HG03469 (cell line): ENCODE data around the gene SPINT1.
"Not testable (repeated sequence)": the region's sequence is repeated elsewhere in the genome, so short reads cannot be mapped to it uniquely, and the experiment has no call there.

Experiments used
- ATAC-seq: cut with Tn5 transposase; IDR thresholded peaks from one replicate; pipeline ENCODE4 v1.9.1; 2021; ENCODE audit warnings: mild to moderate bottlenecking, moderate library complexity, moderate number of reproducible peaks; ENCODE audit not compliant: unreplicated experiment

Gene SPINT1

DNA sequence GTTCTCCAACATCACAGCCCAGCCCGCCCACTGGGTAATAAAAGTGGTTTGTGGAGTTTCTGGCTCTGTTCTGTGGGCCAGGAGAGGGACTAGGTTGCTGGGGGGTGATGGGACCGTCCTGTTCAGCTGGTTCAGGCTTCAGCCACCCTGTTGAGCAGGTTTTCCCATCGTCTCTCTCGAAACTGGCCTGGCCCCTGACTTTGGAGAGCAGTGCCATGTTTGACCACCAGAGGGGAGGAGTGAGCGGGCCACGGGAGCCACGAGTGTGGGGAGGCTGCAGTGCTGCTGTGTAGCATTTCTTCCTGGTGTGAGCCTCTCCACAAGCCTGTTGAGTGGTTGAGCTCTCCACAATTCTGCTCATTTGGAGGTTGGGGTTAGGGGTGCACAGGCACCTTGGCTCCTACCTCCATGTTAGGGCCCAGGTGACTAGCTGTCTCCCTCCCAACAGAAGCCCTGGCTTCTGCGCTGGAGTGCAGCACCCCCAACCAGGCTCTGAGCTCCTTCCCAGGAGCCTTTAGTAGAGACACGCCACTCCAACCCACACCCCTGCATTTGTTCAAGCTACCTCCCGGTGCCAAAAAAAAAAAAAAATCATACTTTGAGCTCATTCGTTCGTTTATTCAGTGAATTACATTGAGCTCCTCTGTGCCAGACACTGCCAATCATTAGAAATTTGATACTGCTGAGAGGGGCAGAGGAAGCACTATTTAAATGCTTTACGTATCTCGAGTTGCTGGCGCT is 13.9 kb downstream of the SPINT1 start:
- no peak for ATAC-seq

DNA sequence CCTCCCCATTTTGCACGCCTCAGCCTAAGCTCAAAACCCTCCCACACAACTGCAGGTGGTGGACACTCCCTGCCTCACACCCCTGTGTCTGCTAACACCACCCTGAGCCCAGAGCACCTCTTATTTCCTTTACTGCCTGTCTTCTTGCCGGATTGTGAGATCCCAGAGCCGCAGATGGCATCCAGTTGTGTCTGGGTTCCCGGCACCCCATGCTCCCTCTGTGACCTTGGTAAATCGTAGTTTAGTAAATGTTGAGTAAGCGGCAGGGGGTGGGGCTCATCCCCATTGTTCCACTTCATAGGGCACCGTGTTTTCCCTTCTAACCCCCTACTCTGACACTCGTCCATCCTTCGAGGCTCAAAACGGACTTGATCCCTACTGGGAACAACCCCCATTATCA is 14.9 kb downstream of the SPINT1 start:
- no peak for ATAC-seq

DNA sequence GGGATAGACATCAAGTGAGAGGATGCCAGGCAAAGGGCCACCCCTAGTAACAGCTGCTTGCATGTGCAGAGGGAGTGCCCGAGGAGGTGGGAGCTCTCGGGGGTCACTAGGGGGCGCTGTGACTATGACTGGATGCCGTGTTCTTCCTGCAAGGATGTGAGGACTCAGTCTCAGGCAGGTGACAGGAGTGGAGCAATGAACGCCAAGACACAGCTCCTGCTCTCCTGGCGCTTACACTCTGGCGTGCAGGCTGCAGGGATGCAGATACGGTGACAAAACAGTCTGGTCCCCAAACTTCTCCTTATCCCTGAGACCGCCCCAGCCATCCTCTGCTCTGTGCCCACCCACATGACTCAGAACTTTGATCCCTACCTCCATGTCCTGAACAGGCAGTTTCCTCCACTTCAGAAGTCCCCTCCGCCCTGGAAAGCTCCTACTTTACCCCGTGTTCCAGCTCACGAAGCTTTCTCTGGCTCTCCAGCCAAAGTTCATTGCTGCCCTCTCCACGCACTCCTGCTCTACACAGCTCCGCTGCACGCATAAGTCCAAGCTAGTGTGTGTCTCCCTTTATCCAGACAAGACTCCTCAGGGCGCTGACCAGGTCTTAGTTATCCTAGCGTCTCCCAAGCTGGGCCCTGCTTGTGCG is 15.5 kb downstream of the SPINT1 start:
- ATAC-seq: no peak

DNA sequence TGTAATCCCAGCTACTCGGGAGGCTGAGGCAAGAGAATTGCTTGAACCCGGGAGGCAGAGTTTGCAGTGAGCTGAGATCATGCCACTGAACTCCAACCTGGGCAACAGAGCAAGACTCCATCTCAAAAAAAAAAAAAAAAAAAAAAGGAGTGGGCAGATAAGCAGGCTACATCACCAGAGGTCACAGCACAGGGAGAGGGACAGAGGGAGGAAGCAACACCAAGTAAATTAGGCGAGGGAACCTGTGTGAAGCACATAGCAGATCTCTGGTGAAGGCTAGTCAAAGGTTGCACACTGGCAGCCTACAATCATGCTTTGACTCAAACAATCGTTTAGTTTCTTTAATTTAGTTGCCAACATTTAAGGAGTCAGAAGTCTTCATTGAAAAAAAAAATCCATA is 17.3 kb downstream of the SPINT1 start:
- not testable (repeated sequence) for ATAC-seq

DNA sequence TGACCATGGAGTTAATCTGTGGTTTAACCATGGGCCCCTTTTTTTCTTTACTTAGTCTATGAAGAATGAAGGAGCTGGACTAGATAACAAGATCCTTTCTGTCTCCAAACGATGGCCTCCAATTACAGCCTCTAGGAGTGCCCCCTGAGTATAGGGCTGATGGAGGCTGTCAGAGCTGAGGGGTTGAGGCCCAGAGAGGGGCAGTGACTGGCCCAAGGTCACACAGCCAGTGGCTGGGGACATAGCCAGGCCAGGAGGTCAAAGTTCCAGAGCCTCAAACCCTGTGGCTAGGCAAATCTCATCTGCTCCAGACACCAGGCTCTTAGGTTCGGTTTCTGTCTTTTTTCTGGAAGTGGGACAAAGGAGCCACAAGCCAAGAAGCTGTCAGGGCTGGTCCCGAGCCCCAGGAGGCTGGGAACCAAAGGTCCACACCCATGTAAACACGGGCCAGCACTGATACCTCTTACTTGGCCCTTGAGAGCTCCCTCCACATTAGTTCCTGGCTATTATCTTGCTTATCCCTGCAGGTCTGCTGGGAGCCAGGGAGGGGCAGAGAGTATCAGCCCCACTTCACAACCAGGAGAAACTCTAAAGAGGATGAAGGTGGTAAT is 19.9 kb downstream of the SPINT1 start:
- no peak for ATAC-seq

DNA sequence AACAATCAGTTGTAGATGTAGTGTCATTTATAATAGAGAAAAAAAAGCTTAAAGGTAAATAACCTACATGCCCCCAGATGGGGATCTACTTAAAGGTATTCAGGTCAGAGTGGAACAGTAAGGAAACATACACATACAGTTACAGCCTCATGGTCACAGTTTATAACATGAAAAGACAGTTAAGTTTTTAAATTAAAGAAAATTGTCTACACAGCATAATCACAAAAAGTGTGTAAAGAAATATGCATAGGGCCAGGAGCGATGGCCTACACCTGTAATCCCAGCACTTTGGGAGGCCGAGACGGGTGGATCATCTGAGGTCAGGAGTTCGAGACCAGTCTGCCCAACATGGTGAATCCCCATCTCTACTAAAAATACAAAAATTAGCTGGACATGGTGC is 23.4 kb downstream of the SPINT1 start:
- no peak for ATAC-seq

DNA sequence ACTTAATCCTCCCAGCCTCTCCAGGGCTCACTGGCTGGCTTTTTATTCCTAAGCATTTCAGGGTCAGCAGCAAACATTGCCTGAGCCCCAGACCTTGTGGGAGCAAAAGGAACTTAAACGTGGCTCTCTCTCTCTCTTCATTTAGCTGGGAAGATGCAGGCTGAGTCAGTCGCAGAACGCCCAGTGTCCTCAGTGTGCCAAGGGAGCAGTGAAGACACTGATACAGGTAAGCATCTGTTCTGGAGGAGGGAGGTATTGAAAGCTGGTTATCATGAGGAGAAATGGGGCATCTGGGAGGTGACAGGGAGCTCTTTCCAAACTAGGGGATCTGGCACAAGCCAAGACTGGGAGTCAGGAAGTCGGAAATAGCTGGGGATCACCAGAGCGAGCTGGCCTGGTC is 25.8 kb downstream of the SPINT1 start:
- ATAC-seq: no peak

DNA sequence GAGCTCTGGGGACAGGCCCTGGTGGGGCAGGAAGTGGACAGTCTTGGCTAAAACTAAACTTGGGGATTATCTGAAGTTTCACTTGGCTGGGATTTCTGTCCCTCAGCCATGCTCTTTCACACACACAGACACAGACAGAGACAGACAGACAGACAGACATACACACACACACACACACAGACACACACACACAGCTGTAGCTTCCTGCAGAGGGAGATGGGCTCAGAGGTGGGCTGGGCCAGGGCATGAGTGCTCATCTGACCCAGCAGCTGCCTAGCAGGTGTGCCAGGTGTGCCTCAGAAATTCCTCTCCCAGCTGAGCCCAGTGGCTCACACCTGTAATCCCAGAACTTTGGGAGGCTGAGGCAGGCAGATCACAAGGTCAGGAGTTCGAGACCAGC is 26.9 kb downstream of the SPINT1 start:
- ATAC-seq: no peak

DNA sequence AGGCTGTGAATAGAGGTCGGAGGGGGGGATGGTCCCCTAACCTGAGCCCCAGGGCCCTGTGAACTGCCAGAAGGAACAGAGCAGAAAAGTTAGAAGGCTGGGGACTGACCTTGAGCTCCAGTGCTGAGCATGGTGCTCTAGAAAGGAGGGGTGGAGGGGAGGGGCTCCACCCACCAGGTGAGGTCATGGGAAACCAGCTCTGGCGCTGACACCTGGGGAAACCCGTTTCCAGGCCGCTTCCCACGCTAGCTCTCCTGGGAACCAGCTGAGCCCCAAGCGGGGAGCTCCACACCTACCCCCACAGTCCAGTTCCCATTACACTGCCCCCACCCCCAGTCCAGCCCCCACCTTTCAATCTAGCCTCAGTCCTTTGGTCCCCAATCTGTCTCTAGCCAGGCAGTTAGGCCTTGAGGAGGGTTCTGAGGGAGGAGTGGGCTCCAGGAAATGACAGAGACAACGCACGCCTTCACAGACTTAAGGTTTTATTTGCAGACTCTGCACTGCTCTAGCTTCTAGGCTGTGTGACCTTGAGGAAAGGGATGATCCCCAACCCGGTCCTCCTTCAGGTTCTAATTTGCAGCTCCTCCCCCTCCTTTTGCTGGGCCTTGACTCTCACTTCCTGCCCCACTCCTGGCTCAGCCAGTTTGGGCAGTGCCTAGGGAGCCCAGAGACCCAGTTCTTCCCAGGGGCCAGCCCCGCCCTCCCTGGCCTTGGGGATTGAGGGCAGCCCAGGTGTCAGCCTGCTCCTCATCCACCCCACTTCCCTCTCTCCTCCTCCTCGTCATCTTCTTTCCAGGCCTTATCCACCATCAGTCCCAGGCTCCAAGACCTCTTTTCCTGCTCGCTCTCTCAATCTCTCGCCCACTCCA is 28.1 kb downstream of the SPINT1 start:
- ATAC-seq: no peak

DNA sequence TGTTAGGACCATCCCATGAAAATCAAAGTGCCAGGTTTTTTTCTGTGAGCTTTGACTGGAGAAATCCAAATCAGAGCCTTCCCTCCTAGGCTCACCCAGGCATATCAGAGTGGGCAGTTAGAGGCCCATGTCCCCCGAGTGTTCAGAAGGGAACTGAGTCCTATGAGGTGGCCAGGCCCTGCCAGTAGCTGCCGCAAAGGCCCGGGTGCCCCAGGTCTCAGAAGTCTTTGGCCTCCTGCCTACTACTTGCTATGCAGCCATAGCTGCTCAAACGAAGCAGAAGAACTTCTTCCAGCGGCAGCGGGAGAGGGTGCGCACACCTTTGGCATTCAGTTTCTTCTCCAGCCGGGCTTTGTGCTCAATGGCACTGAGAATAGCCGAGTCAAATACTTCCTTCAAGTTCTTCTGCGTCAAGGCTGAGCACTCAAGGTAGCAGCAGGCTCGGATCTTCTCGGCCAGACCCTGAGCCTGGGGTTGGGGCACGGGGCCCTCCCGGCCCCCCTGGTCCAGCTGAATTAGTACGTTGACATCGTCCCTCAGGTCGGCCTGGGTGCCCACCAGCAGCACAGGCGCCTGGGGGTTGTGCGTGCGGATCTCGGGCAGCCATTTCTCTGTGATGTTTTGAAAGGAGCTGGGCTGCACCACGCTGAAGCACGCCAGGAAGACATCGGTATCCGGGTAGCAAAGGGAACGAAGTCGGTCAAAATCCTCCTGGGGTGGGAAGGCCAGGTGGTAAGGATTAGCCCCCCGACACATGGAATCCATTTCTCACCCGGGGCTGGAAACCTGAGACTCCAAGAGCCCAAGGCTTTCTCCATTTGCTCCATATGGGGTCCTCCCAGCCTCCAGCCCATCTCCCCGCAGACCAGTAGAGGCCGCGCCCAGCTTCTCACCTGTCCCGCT is 29.2 kb downstream of the SPINT1 start:
- no peak for ATAC-seq

DNA sequence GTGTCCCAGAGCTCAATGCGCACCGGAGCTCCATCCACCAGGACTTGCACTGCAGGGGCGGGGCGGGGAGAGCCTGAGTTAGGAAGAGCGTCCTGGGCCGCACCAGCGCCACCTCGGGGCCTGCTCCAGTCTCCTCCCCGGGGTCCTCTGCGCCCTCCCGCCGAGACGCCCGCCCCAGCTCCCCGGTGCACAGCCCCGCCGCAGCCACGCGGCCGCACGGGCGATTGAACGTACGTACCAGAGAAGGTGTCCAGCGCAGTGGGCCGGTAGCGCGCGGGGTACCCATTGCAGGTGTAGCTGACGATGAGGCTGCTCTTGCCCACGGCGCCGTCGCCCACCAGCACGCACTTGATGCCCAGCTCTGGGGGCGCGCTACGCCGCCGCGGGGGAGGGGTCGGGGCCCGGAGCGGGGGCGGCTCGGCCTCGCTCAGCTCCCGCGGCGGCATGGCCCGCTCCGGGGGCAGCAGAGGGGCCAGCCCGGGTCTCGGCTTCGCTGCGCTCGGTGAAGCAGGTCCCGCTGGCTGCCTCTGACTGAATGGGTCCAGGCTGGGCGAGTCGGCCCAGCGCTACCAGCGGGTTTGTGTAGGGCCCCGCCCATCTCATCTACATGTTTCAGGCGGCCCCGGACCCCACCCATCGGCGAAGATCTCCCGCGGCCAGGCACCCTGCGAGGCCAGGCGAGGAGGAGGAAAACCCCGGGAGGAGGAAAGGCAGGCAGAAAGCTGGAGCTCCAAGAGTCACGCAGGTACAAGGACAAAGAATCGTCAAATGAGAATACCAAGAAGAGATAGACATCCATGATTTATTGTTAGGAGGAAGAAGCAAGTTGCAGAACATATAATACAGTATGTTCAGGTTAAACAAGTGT is 30.1 kb downstream of the SPINT1 start, which contains the start of gene RHOV:
TSS of gene RHOV (minus strand) at position 541 of the 868 bp plus-strand sequence. CDS start at position 446, 95 bp downstream.
- no peak for ATAC-seq

DNA sequence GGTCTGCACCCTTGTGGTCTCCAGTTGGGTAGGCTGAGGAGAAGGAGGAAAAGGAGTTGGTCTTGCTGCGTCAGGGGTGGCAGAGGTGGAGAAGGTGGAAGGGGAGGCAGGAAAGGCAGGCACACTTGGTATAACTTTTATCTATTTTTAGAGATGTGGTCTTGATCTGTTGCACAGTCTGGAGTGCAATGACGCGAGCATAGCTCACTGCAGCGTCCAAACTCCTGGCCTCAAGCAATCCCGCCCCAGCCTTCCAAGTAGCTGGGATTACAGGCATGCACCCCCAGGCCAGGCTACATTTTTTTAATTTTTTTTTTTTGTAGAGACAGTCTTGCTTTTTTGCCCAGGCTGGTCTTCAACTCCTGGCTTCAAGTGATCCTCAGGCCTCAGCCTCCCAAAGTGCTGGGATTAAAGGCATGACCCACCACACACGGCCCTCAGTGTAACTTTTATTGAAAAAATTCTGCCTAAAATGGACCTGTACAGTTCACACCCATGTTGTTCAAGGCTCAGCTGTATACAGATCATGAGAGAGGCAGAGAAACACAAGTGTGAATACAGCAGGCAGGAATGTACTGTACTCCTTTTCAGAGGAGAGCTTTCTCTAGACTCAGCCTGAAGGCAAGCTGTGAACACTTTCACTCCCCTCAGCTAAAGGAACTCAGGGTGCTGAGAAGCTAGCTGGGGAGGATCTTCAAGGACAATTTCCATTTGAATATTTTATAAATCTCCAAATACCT is 32.3 kb downstream of the SPINT1 start:
- ATAC-seq: no peak

DNA sequence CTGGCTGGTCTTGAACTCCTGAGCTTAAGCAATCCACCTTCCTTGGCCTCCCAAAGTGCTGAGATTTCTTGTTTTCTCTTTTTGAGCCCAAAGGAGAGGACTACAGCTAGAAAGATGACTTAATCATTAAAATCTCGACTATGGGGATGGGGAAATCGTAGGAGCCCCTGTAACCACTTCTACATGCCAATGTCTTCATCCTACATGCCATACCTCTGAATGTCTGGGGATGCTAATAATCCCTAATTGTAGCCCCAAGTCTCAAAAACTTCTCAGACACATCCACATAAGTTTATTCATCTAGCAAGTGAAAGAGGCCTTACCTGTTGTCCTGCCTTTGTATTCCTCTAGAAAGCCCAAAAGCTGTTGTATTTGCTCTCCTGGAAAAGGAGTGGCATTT is 33.8 kb downstream of the SPINT1 start:
- no peak for ATAC-seq

DNA sequence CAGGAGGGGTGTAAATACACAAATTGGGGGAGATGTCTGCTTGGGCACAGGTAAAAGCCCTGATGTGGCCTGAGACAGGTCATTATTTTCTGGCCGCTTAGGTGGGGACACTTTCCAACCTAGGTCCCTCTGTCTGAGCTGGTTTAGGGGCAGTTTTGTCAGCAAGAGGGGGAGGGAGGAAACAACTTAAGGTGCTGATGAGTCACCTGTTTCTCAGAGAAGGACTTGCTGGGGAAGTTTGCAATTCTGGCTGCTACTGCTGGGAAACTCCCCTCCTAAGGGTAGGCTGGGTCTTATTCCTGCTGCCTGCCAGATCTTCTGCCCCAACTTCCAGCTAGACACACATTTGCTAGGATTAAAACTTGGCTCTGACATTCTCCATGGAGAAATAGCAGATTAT is 34.9 kb downstream of the SPINT1 start:
- no peak for ATAC-seq

DNA sequence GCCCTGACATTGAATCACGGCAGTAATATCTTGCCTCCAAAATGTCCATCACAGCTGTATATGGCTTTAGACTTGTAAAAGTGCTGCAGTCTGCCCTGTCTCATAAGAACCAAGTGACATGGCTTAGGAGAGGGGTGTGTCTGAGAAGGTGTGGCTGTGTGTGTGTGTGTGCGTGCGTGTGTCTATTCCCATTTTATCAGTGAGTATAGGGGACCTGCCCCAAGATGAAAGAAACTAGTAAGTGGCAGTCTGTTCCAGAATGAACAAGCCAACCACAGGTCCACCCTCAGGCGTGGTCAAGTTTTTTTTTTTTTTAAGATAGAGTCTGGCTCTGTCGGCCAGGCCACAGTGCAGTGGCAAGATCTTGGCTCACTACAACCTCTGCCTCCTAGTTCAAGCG is 35.8 kb downstream of the SPINT1 start:
- ATAC-seq: no peak

DNA sequence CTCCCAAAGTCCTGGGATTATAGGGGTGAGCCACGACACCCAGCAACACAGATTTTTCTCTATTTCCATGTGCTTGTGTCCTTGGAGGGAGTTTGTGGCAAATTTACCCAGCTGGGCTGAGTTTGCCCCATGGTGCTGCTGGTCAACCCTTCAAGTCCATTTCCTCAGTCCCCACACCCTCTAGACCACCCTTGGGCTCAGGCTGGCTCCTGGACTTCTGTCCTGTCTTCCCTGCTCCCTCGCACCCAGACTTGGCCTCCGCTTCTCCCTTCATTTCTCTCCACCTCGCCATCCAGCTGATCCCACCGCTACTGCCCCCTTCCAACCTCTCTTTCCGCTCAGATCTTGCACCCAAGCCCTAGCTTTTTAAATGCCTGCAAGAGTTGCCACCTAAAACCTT is 37.5 kb downstream of the SPINT1 start:
- ATAC-seq: no peak

DNA sequence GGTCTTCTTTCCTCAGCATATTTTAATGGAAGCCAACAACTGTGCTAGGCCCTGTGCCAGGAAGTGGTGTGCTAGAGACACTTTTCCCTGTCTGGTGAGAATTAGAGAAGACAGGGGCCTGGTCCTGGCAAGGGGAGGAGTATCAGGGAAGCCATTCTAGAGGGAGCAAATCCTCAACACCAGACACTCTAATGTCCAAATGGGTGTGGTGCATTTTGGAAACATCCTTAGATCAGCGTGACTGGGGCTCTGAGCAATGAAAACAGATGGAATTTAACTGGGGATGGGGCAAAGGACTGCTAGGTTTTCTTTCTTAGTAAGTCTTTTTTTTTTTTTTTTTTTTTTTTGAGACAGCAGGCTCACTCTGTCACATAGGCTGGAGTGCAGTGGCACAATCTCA is 42.7 kb downstream of the SPINT1 start:
- no peak for ATAC-seq

DNA sequence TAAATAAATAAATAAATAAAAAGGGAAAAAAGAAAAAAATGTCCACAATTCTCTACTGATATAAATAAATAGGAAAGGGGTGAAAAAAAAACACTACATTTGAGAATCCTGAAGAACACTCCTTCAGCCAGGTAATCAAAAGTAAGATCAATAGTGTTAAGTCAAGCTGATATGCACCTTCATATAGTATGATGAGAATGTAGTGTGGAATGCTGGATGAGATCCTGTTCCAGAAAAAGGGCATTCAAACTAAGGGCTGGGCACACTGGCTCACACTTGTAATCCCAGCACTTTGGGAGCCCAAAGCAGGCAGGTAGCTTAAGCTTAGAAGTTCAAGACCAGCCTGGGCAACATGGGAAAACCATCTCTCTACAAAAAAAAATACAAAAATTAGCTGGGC is 45.3 kb downstream of the SPINT1 start:
- no peak for ATAC-seq

DNA sequence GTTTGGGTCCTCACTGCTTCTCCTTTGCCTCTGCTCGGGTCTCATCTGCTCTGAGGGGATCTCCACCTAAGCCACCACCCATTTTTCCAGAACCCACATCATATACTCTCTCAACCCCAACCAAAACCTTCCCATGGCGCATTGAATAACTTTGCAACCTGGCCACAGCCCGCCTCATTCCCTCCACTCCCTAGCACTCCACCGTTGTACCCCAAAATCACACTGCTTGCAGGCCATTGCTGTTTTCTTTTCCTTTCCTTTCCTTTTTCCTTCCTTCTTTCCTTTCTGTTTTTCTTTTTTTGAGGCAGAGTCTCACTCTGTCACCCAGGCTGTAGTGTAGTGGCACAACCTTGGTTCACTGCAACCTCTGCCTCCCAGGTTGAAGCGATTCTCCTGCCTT is 47.3 kb downstream of the SPINT1 start:
- ATAC-seq: no peak
